Measurements from ENCODE around the gene INPP5B.
"Not testable (repeated sequence)": the region's sequence is repeated elsewhere in the genome, so short reads cannot be mapped to it uniquely, and the experiment has no call there.

- TF ChIP-seq CTCF (IDR thresholded peaks at IDR 0.05; ENCODE audit: low read length); EZH2 (optimal IDR thresholded peaks at IDR 0.05; ENCODE audit: low read depth, low read length): not testable (repeated sequence)
These were observed 49.3 kb downstream of the INPP5B start for GRCh38 chr1:37897563-37897962.

Measured in MM.1S (cell line).